Measurements from ENCODE around the gene TMEM123.

TMEM123 gene

GRCh38 chr11:102429691-102430090 lies 22.9 kb downstream of the TMEM123 start:
- H3K9ac ChIP-seq (ENCODE audit: low read length) = no peak overlapping the region
- no peak overlapping the region for H3K4me3 ChIP-seq (ENCODE audit: low read length)
- no peaks in the 10 kb centered on the region for H3K36me3 ChIP-seq (ENCODE audit: control insufficient read depth, insufficient read depth, low read length)
- H3K27me3 ChIP-seq (ENCODE audit: control insufficient read depth, insufficient read depth, low read length) = no peaks in the 10 kb centered on the region
- peaks cover 28% of the 10 kb centered on the region for H3K4me1 ChIP-seq (ENCODE audit: control insufficient read depth, insufficient read depth, low read length)
- no peaks in the 10 kb centered on the region for H3K9me3 ChIP-seq (ENCODE audit: control insufficient read depth, low read length)

- Histone ChIP-seq H3K27me3 (ENCODE audit: control insufficient read depth, insufficient read depth, low read length) (no peaks in the 10 kb centered on the region), H3K4me3 (ENCODE audit: low read length) (no peak overlapping the region), H3K36me3 (ENCODE audit: control insufficient read depth, insufficient read depth, low read length) (no peaks in the 10 kb centered on the region), H3K4me1 (ENCODE audit: control insufficient read depth, insufficient read depth, low read length) (peaks cover 28% of the 10 kb centered on the region), H3K9ac (ENCODE audit: low read length) (no peak overlapping the region), H3K9me3 (ENCODE audit: control insufficient read depth, low read length) (no peaks in the 10 kb centered on the region)
Observed at GRCh38 chr11:102429226-102429625, 23.3 kb downstream of the TMEM123 start.

- Histone ChIP-seq H3K36me3 (ENCODE audit: control insufficient read depth, insufficient read depth, low read length) (no peaks in the 10 kb centered on the region), H3K9ac (ENCODE audit: low read length) (no peak overlapping the region), H3K4me1 (ENCODE audit: control insufficient read depth, insufficient read depth, low read length) (peaks cover 28% of the 10 kb centered on the region), H3K27me3 (ENCODE audit: control insufficient read depth, insufficient read depth, low read length) (no peaks in the 10 kb centered on the region), H3K9me3 (ENCODE audit: control insufficient read depth, low read length) (no peaks in the 10 kb centered on the region), H3K4me3 (ENCODE audit: low read length) (no peak overlapping the region)
Observed at GRCh38 chr11:102428696-102429095, 23.9 kb downstream of the TMEM123 start.

- no peaks in the 10 kb centered on the region for H3K27me3 ChIP-seq (ENCODE audit: control insufficient read depth, insufficient read depth, low read length)
- peaks cover 28% of the 10 kb centered on the region for H3K4me1 ChIP-seq (ENCODE audit: control insufficient read depth, insufficient read depth, low read length)
- no peak overlapping the region for H3K4me3 ChIP-seq (ENCODE audit: low read length)
- peaks cover 4% of the 10 kb centered on the region for H3K36me3 ChIP-seq (ENCODE audit: control insufficient read depth, insufficient read depth, low read length)
- no peak overlapping the region for H3K9ac ChIP-seq (ENCODE audit: low read length)
- no peaks in the 10 kb centered on the region for H3K9me3 ChIP-seq (ENCODE audit: control insufficient read depth, low read length)
Observed at GRCh38 chr11:102427068-102427467, 25.5 kb downstream of the TMEM123 start.

GRCh38 chr11:102426570-102426969 lies 26.0 kb downstream of the TMEM123 start:
- no peaks in the 10 kb centered on the region for H3K27me3 ChIP-seq (ENCODE audit: control insufficient read depth, insufficient read depth, low read length)
- peaks cover 4% of the 10 kb centered on the region for H3K36me3 ChIP-seq (ENCODE audit: control insufficient read depth, insufficient read depth, low read length)
- no peak overlapping the region for H3K4me3 ChIP-seq (ENCODE audit: low read length)
- H3K9me3 ChIP-seq (ENCODE audit: control insufficient read depth, low read length) = no peaks in the 10 kb centered on the region
- H3K9ac ChIP-seq (ENCODE audit: low read length) = no peak overlapping the region
- H3K4me1 ChIP-seq (ENCODE audit: control insufficient read depth, insufficient read depth, low read length) = peaks cover 28% of the 10 kb centered on the region

GRCh38 chr11:102426000-102426399 lies 26.6 kb downstream of the TMEM123 start:
- Histone ChIP-seq H3K36me3 (ENCODE audit: control insufficient read depth, insufficient read depth, low read length) (peaks cover 4% of the 10 kb centered on the region), H3K9me3 (ENCODE audit: control insufficient read depth, low read length) (no peaks in the 10 kb centered on the region), H3K9ac (ENCODE audit: low read length) (no peak overlapping the region), H3K4me1 (ENCODE audit: control insufficient read depth, insufficient read depth, low read length) (peaks cover 28% of the 10 kb centered on the region), H3K27me3 (ENCODE audit: control insufficient read depth, insufficient read depth, low read length) (no peaks in the 10 kb centered on the region), H3K4me3 (ENCODE audit: low read length) (no peak overlapping the region)

- H3K36me3 ChIP-seq (ENCODE audit: control insufficient read depth, insufficient read depth, low read length) = peaks cover 4% of the 10 kb centered on the region
- no peak overlapping the region for H3K4me3 ChIP-seq (ENCODE audit: low read length)
- H3K9ac ChIP-seq (ENCODE audit: low read length) = no peak overlapping the region
- no peaks in the 10 kb centered on the region for H3K9me3 ChIP-seq (ENCODE audit: control insufficient read depth, low read length)
- no peaks in the 10 kb centered on the region for H3K27me3 ChIP-seq (ENCODE audit: control insufficient read depth, insufficient read depth, low read length)
- peaks cover 24% of the 10 kb centered on the region for H3K4me1 ChIP-seq (ENCODE audit: control insufficient read depth, insufficient read depth, low read length)
Observed at GRCh38 chr11:102423936-102424335, 28.6 kb downstream of the TMEM123 start.

- no peaks in the 10 kb centered on the region for H3K27me3 ChIP-seq (ENCODE audit: control insufficient read depth, insufficient read depth, low read length)
- H3K36me3 ChIP-seq (ENCODE audit: control insufficient read depth, insufficient read depth, low read length) = peaks cover 4% of the 10 kb centered on the region
- peaks cover 24% of the 10 kb centered on the region for H3K4me1 ChIP-seq (ENCODE audit: control insufficient read depth, insufficient read depth, low read length)
- H3K9ac ChIP-seq (ENCODE audit: low read length) = no peak overlapping the region
- no peak overlapping the region for H3K4me3 ChIP-seq (ENCODE audit: low read length)
- no peaks in the 10 kb centered on the region for H3K9me3 ChIP-seq (ENCODE audit: control insufficient read depth, low read length)
Observed at GRCh38 chr11:102422817-102423712, 29.5 kb downstream of the TMEM123 start.

GRCh38 chr11:102421261-102421660 lies 31.3 kb downstream of the TMEM123 start:
- Histone ChIP-seq H3K9ac (ENCODE audit: low read length) (no peak overlapping the region), H3K27me3 (ENCODE audit: control insufficient read depth, insufficient read depth, low read length) (no peaks in the 10 kb centered on the region), H3K4me3 (ENCODE audit: low read length) (no peak overlapping the region), H3K36me3 (ENCODE audit: control insufficient read depth, insufficient read depth, low read length) (peaks cover 4% of the 10 kb centered on the region), H3K4me1 (ENCODE audit: control insufficient read depth, insufficient read depth, low read length) (peaks cover 22% of the 10 kb centered on the region), H3K9me3 (ENCODE audit: control insufficient read depth, low read length) (no peaks in the 10 kb centered on the region)

- H3K36me3 ChIP-seq (ENCODE audit: control insufficient read depth, insufficient read depth, low read length) = peaks cover 4% of the 10 kb centered on the region
- H3K9ac ChIP-seq (ENCODE audit: low read length) = no peak overlapping the region
- peaks cover 15% of the 10 kb centered on the region for H3K4me1 ChIP-seq (ENCODE audit: control insufficient read depth, insufficient read depth, low read length)
- H3K27me3 ChIP-seq (ENCODE audit: control insufficient read depth, insufficient read depth, low read length) = no peaks in the 10 kb centered on the region
- no peak overlapping the region for H3K4me3 ChIP-seq (ENCODE audit: low read length)
- H3K9me3 ChIP-seq (ENCODE audit: control insufficient read depth, low read length) = no peaks in the 10 kb centered on the region
Observed at GRCh38 chr11:102420547-102420946, 32.0 kb downstream of the TMEM123 start.

GRCh38 chr11:102419181-102419580 lies 33.4 kb downstream of the TMEM123 start:
- Histone ChIP-seq H3K9ac (ENCODE audit: low read length) (no peak overlapping the region), H3K9me3 (ENCODE audit: control insufficient read depth, low read length) (no peaks in the 10 kb centered on the region), H3K4me3 (ENCODE audit: low read length) (no peak overlapping the region), H3K27me3 (ENCODE audit: control insufficient read depth, insufficient read depth, low read length) (no peaks in the 10 kb centered on the region), H3K36me3 (ENCODE audit: control insufficient read depth, insufficient read depth, low read length) (peaks cover 4% of the 10 kb centered on the region), H3K4me1 (ENCODE audit: control insufficient read depth, insufficient read depth, low read length) (peaks cover 13% of the 10 kb centered on the region)

GRCh38 chr11:102416976-102417375 lies 35.6 kb downstream of the TMEM123 start:
- no peaks in the 10 kb centered on the region for H3K36me3 ChIP-seq (ENCODE audit: control insufficient read depth, insufficient read depth, low read length)
- no peaks in the 10 kb centered on the region for H3K27me3 ChIP-seq (ENCODE audit: control insufficient read depth, insufficient read depth, low read length)

More at GRCh38 chr11:102416976-102417375, 35.6 kb downstream of the TMEM123 start:
- Histone ChIP-seq H3K9me3 (ENCODE audit: control insufficient read depth, low read length) (no peaks in the 10 kb centered on the region), H3K4me1 (ENCODE audit: control insufficient read depth, insufficient read depth, low read length) (peaks cover 13% of the 10 kb centered on the region), H3K9ac (ENCODE audit: low read length) (no peak overlapping the region), H3K4me3 (ENCODE audit: low read length) (no peak overlapping the region)
